Measurements from ENCODE around the gene C2orf92. TPM values are rescaled to one million over a fixed set of nuclear protein-coding genes. Genes with fewer than 3 reads are reported as not detected.
"Not testable (repeated sequence)": the region's sequence is repeated elsewhere in the genome, so short reads cannot be mapped to it uniquely, and the experiment has no call there.

The C2orf92 gene
- total RNA-seq, 2 experiments from 2014 or later = 7.3 to 8.4 TPM

- H3K27me3 Mint-ChIP-seq = peaks cover 4% of the 10 kb centered on the region
- peaks cover 4% of the 10 kb centered on the region for H3K4me1 Mint-ChIP-seq
- DNase-seq (no peak), ATAC-seq (no peak)
- no peaks in the 10 kb centered on the region for H3K9me3 Mint-ChIP-seq (ENCODE audit: low read depth)
- H3K27ac Mint-ChIP-seq = no peak overlapping the region
- H3K4me3 Mint-ChIP-seq = no peak overlapping the region
- CTCF ChIA-PET = interaction anchor here (8.5 to 24.7 kb wide), 2 partner anchors 9 to 43 kb away, joined by 211 to 621 read pairs; partner anchors contain the start of gene ZAP70
- no peaks in the 10 kb centered on the region for H3K36me3 Mint-ChIP-seq
These were observed 33.4 kb downstream of the C2orf92 start for GRCh38 chr2:97702731-97703470.

GRCh38 chr2:97703741-97704140, 34.2 kb downstream of the C2orf92 start:
- peaks cover 4% of the 10 kb centered on the region for H3K4me1 Mint-ChIP-seq
- DNase-seq (no peak), ATAC-seq (no peak)
- CTCF ChIA-PET = interaction anchor here (8.5 to 24.7 kb wide), 2 partner anchors 9 to 42 kb away, joined by 211 to 621 read pairs; partner anchors contain the start of gene ZAP70
- no peak overlapping the region for H3K27ac Mint-ChIP-seq
- no peak overlapping the region for H3K4me3 Mint-ChIP-seq
- no peaks in the 10 kb centered on the region for H3K27me3 Mint-ChIP-seq
- H3K36me3 Mint-ChIP-seq = no peaks in the 10 kb centered on the region
- no peaks in the 10 kb centered on the region for H3K9me3 Mint-ChIP-seq (ENCODE audit: low read depth)

GRCh38 chr2:97704989-97705388, 35.5 kb downstream of the C2orf92 start:
- Mint-ChIP-seq H3K4me1 (peaks cover 9% of the 10 kb centered on the region), H3K27ac (no peak overlapping the region), H3K9me3 (ENCODE audit: low read depth) (no peaks in the 10 kb centered on the region), H3K27me3 (no peaks in the 10 kb centered on the region), H3K36me3 (peaks cover under 1% of the 10 kb centered on the region), H3K4me3 (no peak overlapping the region)
- CTCF ChIA-PET = interaction anchor here (1.8 to 24.7 kb wide), 5 partner anchors 6 to 114 kb away, joined by 6 to 621 read pairs (median 8); partner anchors contain the start of gene ZAP70
- DNase-seq (no peak), ATAC-seq (no peak)

- Mint-ChIP-seq H3K4me3 (no peak overlapping the region), H3K27ac (no peak overlapping the region), H3K4me1 (peaks cover 12% of the 10 kb centered on the region), H3K27me3 (no peaks in the 10 kb centered on the region), H3K9me3 (ENCODE audit: low read depth) (no peaks in the 10 kb centered on the region), H3K36me3 (peaks cover 2% of the 10 kb centered on the region)
- CTCF ChIA-PET = interaction anchor here (1.8 to 24.7 kb wide), 5 partner anchors 7 to 116 kb away, joined by 6 to 621 read pairs (median 8); partner anchors contain the start of gene ZAP70
- ATAC-seq = no peak
- DNase-seq = no peak
These were observed 36.6 kb downstream of the C2orf92 start for GRCh38 chr2:97706112-97706511.

- DNase-seq = peak; percentile 25
- no peak for ATAC-seq
- H3K27ac Mint-ChIP-seq = no peak overlapping the region
- H3K4me1 Mint-ChIP-seq = peaks cover 20% of the 10 kb centered on the region
- no peaks in the 10 kb centered on the region for H3K9me3 Mint-ChIP-seq (ENCODE audit: low read depth)
- CTCF ChIA-PET = interaction anchor here (1.8 to 24.7 kb wide), 5 partner anchors 7 to 116 kb away, joined by 6 to 621 read pairs (median 8); partner anchors contain the start of gene ZAP70
- no peak overlapping the region for H3K4me3 Mint-ChIP-seq
- peaks cover 2% of the 10 kb centered on the region for H3K36me3 Mint-ChIP-seq
- H3K27me3 Mint-ChIP-seq = no peaks in the 10 kb centered on the region
These were observed 37.3 kb downstream of the C2orf92 start for GRCh38 chr2:97706708-97707345.

- CTCF ChIA-PET = interaction anchor here (1.3 to 24.7 kb wide), 5 partner anchors 8 to 677 kb away, joined by 3 to 621 read pairs (median 40); partner anchors contain the start of gene ANKRD36B
- H3K4me1 Mint-ChIP-seq = peaks cover 26% of the 10 kb centered on the region
- DNase-seq = peak; percentile 37
- H3K27me3 Mint-ChIP-seq = no peaks in the 10 kb centered on the region
- no peaks in the 10 kb centered on the region for H3K9me3 Mint-ChIP-seq (ENCODE audit: low read depth)
- no peak overlapping the region for H3K4me3 Mint-ChIP-seq
- ATAC-seq = no peak
- peaks cover 2% of the 10 kb centered on the region for H3K36me3 Mint-ChIP-seq
- H3K27ac Mint-ChIP-seq = no peak overlapping the region
These were observed 38.0 kb downstream of the C2orf92 start for GRCh38 chr2:97707362-97708047.

- CTCF ChIA-PET = interaction anchor here (1.0 to 24.7 kb wide), 6 partner anchors 9 to 677 kb away, joined by 3 to 621 read pairs (median 22); partner anchors contain the start of gene ANKRD36B
- peaks cover 31% of the 10 kb centered on the region for H3K4me1 Mint-ChIP-seq
- no peak overlapping the region for H3K4me3 Mint-ChIP-seq
- peaks cover 2% of the 10 kb centered on the region for H3K36me3 Mint-ChIP-seq
- DNase-seq (peak; percentile 34), ATAC-seq (no peak)
- H3K9me3 Mint-ChIP-seq (ENCODE audit: low read depth) = no peaks in the 10 kb centered on the region
- H3K27ac Mint-ChIP-seq = no peak overlapping the region
- no peaks in the 10 kb centered on the region for H3K27me3 Mint-ChIP-seq
These were observed 38.5 kb downstream of the C2orf92 start for GRCh38 chr2:97708048-97708380.

GRCh38 chr2:97708608-97709007, 39.1 kb downstream of the C2orf92 start:
- no peak for ATAC-seq
- CTCF ChIA-PET = interaction anchor here (1.0 to 24.7 kb wide), 9 partner anchors 9 to 676 kb away, joined by 3 to 621 read pairs (median 5); partner anchors contain the start of gene ANKRD36B
- no peaks in the 10 kb centered on the region for H3K27me3 Mint-ChIP-seq
- H3K4me3 Mint-ChIP-seq = no peak overlapping the region
- H3K9me3 Mint-ChIP-seq (ENCODE audit: low read depth) = no peaks in the 10 kb centered on the region
- peak; percentile 40 for DNase-seq
- peaks cover 37% of the 10 kb centered on the region for H3K4me1 Mint-ChIP-seq
- no peak overlapping the region for H3K27ac Mint-ChIP-seq
- peaks cover 4% of the 10 kb centered on the region for H3K36me3 Mint-ChIP-seq

GRCh38 chr2:97711394-97711711, 41.8 kb downstream of the C2orf92 start:
- H3K27me3 Mint-ChIP-seq = no peaks in the 10 kb centered on the region
- DNase-seq (no peak), ATAC-seq (no peak)
- H3K4me3 Mint-ChIP-seq = no peak overlapping the region
- peaks cover 52% of the 10 kb centered on the region for H3K4me1 Mint-ChIP-seq
- peak overlapping the region; percentile 33 for H3K27ac Mint-ChIP-seq
- H3K9me3 Mint-ChIP-seq (ENCODE audit: low read depth) = no peaks in the 10 kb centered on the region
- CTCF ChIA-PET = interaction anchor here (0.8 to 24.7 kb wide), 5 partner anchors 12 to 673 kb away, joined by 3 to 621 read pairs (median 40); partner anchors contain the start of gene ANKRD36B
- peaks cover 27% of the 10 kb centered on the region for H3K36me3 Mint-ChIP-seq

GRCh38 chr2:97712175-97712574, 42.7 kb downstream of the C2orf92 start:
- peak; percentile 38 for DNase-seq
- Mint-ChIP-seq H3K27ac (peak overlapping the region; percentile 100), H3K36me3 (peaks cover 34% of the 10 kb centered on the region), H3K4me1 (peaks cover 59% of the 10 kb centered on the region), H3K4me3 (peak overlapping the region; percentile 83)
- H3K27me3 Mint-ChIP-seq; H3K9me3 Mint-ChIP-seq (ENCODE audit: low read depth); ATAC-seq: not testable (repeated sequence)
- CTCF ChIA-PET = interaction anchor here (1.1 to 24.7 kb wide), 5 partner anchors 13 to 122 kb away, joined by 3 to 621 read pairs (median 40); partner anchors contain the start of gene ANKRD36B

GRCh38 chr2:97712693-97713295, 43.3 kb downstream of the C2orf92 start:
- Mint-ChIP-seq H3K27ac (peak overlapping the region; percentile 100), H3K9me3 (ENCODE audit: low read depth) (no peaks in the 10 kb centered on the region), H3K4me3 (peak overlapping the region; percentile 83), H3K4me1 (peaks cover 64% of the 10 kb centered on the region), H3K36me3 (peaks cover 34% of the 10 kb centered on the region), H3K27me3 (no peaks in the 10 kb centered on the region)
- DNase-seq (no peak), ATAC-seq (peak; percentile 25)
- CTCF ChIA-PET = interaction anchor here (1.0 to 24.7 kb wide), 10 partner anchors 13 to 122 kb away, joined by 3 to 621 read pairs (median 4); partner anchors contain the start of genes ANKRD36B and COX5B

- Mint-ChIP-seq H3K27me3 (no peaks in the 10 kb centered on the region), H3K4me1 (peaks cover 70% of the 10 kb centered on the region), H3K9me3 (ENCODE audit: low read depth) (no peaks in the 10 kb centered on the region), H3K36me3 (peaks cover 37% of the 10 kb centered on the region), H3K27ac (peak within 1 kb of the TSS; percentile 100), H3K4me3 (peak within 1 kb of the TSS; percentile 83)
- ATAC-seq = peak; percentile 64
- DNase-seq = peak; percentile 81
- CTCF ChIA-PET = interaction anchor here (0.8 to 24.7 kb wide), 12 partner anchors 8 to 123 kb away, joined by 3 to 621 read pairs (median 6); partner anchors contain the start of genes ACTR1B, ANKRD36B and COX5B
These were observed 44.0 kb downstream of the C2orf92 start, which contains the start of gene ZAP70 for GRCh38 chr2:97713296-97714083. Gene ZAP70, plus strand, starts transcription at chr2:97713576. Its CDS starts 10,461 bp downstream, at chr2:97724037.
